ENCODE results near the gene PDE4B.

PDE4B gene

DNA sequence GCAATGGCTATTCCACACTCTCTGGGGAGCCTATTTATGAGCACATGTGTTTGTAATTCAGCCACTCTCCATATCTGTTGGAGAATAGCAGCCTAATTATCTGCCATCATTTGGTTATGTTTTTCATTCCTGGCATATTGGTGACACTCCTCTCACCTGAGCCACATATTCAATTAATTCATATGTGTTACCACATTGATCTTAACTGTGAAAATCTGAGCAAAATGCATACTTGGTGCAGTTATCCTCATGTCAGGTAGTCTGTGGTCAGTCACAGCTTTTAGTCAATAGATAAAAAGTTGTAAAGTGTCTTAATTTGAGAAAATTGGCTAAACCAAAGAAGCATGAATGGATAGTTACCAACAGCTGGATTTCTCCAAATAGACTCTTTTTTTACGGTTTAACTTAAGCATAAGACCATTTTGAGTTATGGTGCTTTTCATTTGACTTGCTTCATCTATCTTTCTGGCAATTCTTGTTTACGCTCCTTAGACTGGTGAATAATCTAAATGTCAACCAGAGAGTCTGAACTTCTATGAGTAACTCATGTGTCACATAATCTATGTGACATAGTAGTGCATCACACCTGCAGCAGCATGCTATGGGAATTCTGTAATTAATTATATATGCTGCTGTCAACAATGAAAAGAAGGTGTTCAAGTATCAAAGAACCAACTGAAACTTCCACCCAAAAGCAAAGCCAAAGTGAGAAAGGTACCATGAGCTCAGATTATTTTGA is 553.5 kb downstream of the PDE4B start:
- no peak overlapping the region for H3K9ac ChIP-seq (ENCODE audit: low read length)
- H3K4me1 ChIP-seq (ENCODE audit: insufficient read depth, low read length, severe bottlenecking), result peaks cover 91% of the 10 kb centered on the region
- no peaks in the 10 kb centered on the region for H4K20me1 ChIP-seq (ENCODE audit: insufficient read depth, low read length)
- peak overlapping the region; percentile 89 for H3K27ac ChIP-seq (ENCODE audit: low read depth, low read length, poor library complexity, severe bottlenecking)
- H3K9me3 ChIP-seq (ENCODE audit: low read length), result no peaks in the 10 kb centered on the region
- no peak overlapping the region for H2AFZ ChIP-seq (ENCODE audit: low read length)
- H3F3A ChIP-seq (ENCODE audit: insufficient read depth, low read length), result no peaks in the 10 kb centered on the region
- H3K4me3 ChIP-seq (ENCODE audit: low read depth, low read length, poor library complexity, severe bottlenecking), result no peak overlapping the region
- H3K79me2 ChIP-seq (ENCODE audit: insufficient read depth, low read length), result peaks cover 78% of the 10 kb centered on the region
- H3K4me2 ChIP-seq (ENCODE audit: low read length), result peak overlapping the region; percentile 6; the same call in 1 of the 2 replicates
- H3K36me3 ChIP-seq (ENCODE audit: insufficient read depth, low read length), result peaks cover 7% of the 10 kb centered on the region; the same call in 1 of the 2 replicates
- no peaks in the 10 kb centered on the region for H3K27me3 ChIP-seq (ENCODE audit: insufficient read depth, low read length)
- H3K9me2 ChIP-seq (ENCODE audit: low read depth, low read length), result no peaks in the 10 kb centered on the region
- TF ChIP-seq, protein P1, sequence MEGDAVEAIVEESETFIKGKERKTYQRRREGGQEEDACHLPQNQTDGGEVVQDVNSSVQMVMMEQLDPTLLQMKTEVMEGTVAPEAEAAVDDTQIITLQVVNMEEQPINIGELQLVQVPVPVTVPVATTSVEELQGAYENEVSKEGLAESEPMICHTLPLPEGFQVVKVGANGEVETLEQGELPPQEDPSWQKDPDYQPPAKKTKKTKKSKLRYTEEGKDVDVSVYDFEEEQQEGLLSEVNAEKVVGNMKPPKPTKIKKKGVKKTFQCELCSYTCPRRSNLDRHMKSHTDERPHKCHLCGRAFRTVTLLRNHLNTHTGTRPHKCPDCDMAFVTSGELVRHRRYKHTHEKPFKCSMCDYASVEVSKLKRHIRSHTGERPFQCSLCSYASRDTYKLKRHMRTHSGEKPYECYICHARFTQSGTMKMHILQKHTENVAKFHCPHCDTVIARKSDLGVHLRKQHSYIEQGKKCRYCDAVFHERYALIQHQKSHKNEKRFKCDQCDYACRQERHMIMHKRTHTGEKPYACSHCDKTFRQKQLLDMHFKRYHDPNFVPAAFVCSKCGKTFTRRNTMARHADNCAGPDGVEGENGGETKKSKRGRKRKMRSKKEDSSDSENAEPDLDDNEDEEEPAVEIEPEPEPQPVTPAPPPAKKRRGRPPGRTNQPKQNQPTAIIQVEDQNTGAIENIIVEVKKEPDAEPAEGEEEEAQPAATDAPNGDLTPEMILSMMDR (IDR thresholded peaks at IDR 0.05; ENCODE audit: low read length), result no peak
- TF ChIP-seq EZH2 (IDR thresholded peaks at IDR 0.05; ENCODE audit: borderline replicate concordance, low read length), result no peak

DNA sequence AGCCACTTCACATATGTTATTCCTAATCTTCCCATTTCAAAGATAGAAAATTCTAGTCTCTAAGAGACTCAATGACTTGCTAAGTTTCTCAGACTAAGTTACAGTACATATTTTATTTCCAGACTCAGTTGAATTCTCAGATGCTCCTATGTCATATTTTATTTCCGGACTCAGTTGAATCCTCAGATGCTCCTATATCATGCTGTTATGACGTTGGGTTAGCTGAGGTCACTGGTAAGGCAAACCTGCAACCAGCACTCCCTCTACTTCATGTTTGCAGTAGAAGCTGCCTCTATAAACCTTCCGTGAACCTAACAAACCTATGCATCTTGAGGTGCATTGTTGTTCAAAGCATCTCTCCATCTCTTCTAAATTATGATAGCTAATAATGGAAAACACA is 554.2 kb downstream of the PDE4B start:
- no peak overlapping the region for H3K9ac ChIP-seq (ENCODE audit: low read length)
- H2AFZ ChIP-seq (ENCODE audit: low read length), result no peak overlapping the region
- H3F3A ChIP-seq (ENCODE audit: insufficient read depth, low read length), result no peaks in the 10 kb centered on the region
- TF ChIP-seq, protein P1 (IDR thresholded peaks at IDR 0.05; ENCODE audit: low read length), result no peak
- no peak for TF ChIP-seq EZH2 (IDR thresholded peaks at IDR 0.05; ENCODE audit: borderline replicate concordance, low read length)
- H3K4me3 ChIP-seq (ENCODE audit: low read depth, low read length, poor library complexity, severe bottlenecking), result no peak overlapping the region
- no peaks in the 10 kb centered on the region for H3K27me3 ChIP-seq (ENCODE audit: insufficient read depth, low read length)
- no peaks in the 10 kb centered on the region for H4K20me1 ChIP-seq (ENCODE audit: insufficient read depth, low read length)
- no peaks in the 10 kb centered on the region for H3K9me3 ChIP-seq (ENCODE audit: low read length)
- no peaks in the 10 kb centered on the region for H3K9me2 ChIP-seq (ENCODE audit: low read depth, low read length)
- peak overlapping the region; percentile 6; the same call in 1 of the 2 replicates for H3K4me2 ChIP-seq (ENCODE audit: low read length)
- H3K79me2 ChIP-seq (ENCODE audit: insufficient read depth, low read length), result peaks cover 78% of the 10 kb centered on the region
- H3K4me1 ChIP-seq (ENCODE audit: insufficient read depth, low read length, severe bottlenecking), result peaks cover 91% of the 10 kb centered on the region
- peak overlapping the region; percentile 89 for H3K27ac ChIP-seq (ENCODE audit: low read depth, low read length, poor library complexity, severe bottlenecking)
- peaks cover 7% of the 10 kb centered on the region; the same call in 1 of the 2 replicates for H3K36me3 ChIP-seq (ENCODE audit: insufficient read depth, low read length)

DNA sequence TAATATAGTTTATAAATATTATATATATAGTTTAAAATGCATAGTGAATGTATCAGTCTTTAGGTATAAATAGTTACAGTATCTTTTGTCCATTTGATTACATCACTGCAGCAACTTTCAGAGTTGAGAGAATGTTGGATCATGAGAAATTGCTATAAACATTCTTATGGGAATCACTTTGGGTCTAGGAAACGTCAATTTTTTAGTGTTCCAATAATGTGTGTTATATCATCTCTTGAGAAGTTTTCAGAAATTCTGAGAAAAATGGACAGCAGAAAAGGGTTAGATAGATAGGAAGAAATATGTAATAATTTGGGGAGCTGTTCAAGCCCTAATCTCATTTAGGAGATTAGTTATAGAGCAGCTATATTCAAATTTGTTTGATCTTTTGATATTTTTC is 556.1 kb downstream of the PDE4B start:
- H3K79me2 ChIP-seq (ENCODE audit: insufficient read depth, low read length), result peaks cover 79% of the 10 kb centered on the region
- no peak overlapping the region for H2AFZ ChIP-seq (ENCODE audit: low read length)
- no peaks in the 10 kb centered on the region for H3F3A ChIP-seq (ENCODE audit: insufficient read depth, low read length)
- no peak for TF ChIP-seq EZH2 (IDR thresholded peaks at IDR 0.05; ENCODE audit: borderline replicate concordance, low read length)
- TF ChIP-seq, protein P1 (IDR thresholded peaks at IDR 0.05; ENCODE audit: low read length), result no peak
- H3K9ac ChIP-seq (ENCODE audit: low read length), result peak overlapping the region; percentile 62; the same call in 1 of the 2 replicates
- H3K27ac ChIP-seq (ENCODE audit: low read depth, low read length, poor library complexity, severe bottlenecking), result peak overlapping the region; percentile 89
- H3K9me2 ChIP-seq (ENCODE audit: low read depth, low read length), result no peaks in the 10 kb centered on the region
- H4K20me1 ChIP-seq (ENCODE audit: insufficient read depth, low read length), result no peaks in the 10 kb centered on the region
- H3K4me2 ChIP-seq (ENCODE audit: low read length), result peak overlapping the region; percentile 83; the same call in 1 of the 2 replicates
- H3K4me1 ChIP-seq (ENCODE audit: insufficient read depth, low read length, severe bottlenecking), result peaks cover 91% of the 10 kb centered on the region
- no peaks in the 10 kb centered on the region for H3K9me3 ChIP-seq (ENCODE audit: low read length)
- H3K4me3 ChIP-seq (ENCODE audit: low read depth, low read length, poor library complexity, severe bottlenecking), result peak overlapping the region; percentile 47
- no peaks in the 10 kb centered on the region for H3K27me3 ChIP-seq (ENCODE audit: insufficient read depth, low read length)
- peaks cover 7% of the 10 kb centered on the region; the same call in 1 of the 2 replicates for H3K36me3 ChIP-seq (ENCODE audit: insufficient read depth, low read length)
